Measurements from ENCODE around the gene PPDPF.
A peak's percentile ranks its signal among the peaks of the same experiment; 100 is the strongest.
"Not testable (repeated sequence)": the region's sequence is repeated elsewhere in the genome, so short reads cannot be mapped to it uniquely, and the experiment has no call there.

Gene PPDPF

GRCh38 chr20:63567136-63567385 lies 46.5 kb downstream of the PPDPF start:
- no peak for DNase-seq

DNA sequence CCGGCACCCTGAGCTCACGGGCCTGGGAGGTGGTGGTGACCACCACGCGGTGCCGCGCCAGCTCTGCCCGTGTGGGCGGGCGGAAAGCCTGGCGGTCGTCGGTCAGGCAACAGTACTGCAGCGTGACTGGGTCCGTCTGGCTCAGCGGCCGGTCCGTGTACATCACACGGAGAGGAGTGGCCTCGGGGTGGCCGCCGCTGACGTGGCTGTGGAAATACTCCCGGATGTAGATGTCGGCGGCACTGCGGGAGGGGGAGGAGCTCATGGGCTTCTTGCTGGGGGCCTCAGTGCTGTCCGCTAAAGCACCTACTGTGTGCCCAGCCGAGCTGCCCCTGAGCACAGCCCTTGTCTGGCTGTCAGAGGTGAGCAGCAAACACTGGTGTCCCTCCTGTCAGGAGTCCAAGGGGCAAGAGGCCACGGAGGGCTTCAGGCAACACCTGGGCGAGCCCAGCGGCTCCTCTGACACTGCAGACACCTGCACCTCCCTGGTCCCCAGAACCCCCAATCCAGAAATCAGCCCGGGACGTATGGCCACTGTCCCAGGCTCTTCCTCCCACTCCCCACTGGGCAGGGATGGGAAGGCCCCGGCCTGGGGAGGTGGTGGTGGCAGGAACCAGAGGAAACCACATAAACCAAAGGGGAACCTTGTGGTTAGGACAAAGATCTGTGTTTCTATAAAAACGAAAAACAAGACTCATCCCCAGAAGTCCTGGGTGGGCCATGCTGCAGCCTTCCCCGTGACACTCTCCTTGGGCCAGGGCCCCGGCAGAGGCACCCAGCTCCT lies 47.0 kb downstream of the PPDPF start:
- peak; percentile 83 for DNase-seq

DNA sequence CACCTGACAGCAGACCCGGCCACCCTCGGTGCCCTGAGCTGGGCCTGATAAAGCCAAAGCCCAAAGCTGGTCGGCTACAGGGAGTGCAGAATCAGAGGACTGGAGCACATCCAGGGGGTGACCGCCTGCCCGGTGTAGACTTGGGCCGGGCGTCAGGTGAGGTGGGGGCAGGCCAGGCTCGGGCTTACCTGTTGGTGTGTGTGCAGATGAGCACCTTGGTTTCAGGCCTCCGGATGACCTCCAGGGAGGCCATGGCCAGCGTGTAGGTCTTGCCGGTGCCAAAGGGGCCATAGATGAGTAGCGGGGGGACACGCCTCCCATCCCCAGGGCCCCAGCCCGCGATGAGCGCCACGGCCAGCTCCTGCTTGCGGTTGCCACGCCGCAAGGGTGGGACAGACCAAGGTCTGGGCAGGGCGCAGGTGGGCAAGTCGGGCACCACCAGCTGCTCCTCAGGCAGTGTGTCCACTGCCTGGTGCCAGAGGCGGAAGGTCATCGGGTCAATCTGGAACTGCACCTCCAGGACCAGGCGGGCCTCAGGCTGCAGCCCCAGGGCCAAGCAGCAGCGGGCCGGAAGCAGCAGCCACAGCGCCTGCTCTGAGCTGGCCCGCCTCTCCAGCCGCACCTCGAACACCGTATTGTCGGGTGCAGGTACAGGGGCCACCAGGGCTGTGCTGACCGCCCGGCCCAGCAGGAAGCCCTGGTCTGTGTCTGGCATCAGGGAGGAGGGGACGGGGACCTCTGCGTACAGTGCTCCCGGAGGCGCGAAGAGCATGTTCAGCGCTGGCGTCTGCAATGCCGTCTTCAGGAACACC lies 47.8 kb downstream of the PPDPF start:
- DNase-seq: peak; percentile 65

DNA sequence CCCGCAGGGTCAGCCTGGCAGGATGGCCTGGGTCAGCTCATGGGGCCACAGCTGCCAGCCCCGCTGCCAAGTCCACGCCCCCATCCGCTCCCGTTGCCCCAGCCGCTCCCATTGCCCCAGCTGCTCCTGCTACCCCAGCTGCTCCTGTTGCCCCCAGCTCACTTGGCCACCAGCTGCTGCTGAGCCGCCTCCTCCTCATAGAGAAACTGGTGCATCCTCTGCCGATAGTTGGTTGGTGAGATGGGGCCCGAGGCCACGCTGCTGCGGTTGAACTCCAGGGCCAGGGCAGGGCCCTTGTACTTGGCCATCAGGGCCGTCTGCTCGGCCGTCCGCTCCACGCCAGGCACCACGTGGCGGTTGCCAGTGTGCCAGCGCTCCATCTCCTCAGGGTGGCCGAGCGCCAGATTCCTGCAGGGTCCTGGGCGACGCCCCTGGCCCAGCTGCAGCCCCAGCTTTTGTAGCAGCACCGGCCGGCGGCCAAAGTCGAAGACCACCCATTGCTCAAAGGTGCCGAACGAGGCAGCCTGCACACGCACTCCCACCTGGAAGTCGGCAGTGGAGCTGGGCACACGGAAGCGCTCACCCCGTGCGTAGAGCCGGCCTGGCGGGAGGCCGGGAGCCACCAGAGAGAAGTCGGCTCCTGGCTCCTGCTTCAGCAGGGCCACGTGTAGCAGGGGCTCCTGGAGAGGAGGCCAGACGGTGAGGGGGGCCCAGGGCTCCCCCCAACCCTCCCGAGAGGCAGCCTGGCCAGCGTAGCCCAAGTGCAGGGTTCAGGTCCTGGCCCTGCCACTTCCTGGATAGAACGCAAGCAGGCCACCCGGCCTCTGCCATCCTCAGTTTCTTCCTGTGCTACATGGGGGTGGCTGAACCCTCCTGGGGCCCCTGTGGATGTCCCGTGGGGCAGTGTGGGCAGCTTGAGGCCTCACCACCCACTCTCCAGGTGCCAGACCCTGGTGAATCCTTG lies 48.7 kb downstream of the PPDPF start:
- peak; percentile 77 for DNase-seq

DNA sequence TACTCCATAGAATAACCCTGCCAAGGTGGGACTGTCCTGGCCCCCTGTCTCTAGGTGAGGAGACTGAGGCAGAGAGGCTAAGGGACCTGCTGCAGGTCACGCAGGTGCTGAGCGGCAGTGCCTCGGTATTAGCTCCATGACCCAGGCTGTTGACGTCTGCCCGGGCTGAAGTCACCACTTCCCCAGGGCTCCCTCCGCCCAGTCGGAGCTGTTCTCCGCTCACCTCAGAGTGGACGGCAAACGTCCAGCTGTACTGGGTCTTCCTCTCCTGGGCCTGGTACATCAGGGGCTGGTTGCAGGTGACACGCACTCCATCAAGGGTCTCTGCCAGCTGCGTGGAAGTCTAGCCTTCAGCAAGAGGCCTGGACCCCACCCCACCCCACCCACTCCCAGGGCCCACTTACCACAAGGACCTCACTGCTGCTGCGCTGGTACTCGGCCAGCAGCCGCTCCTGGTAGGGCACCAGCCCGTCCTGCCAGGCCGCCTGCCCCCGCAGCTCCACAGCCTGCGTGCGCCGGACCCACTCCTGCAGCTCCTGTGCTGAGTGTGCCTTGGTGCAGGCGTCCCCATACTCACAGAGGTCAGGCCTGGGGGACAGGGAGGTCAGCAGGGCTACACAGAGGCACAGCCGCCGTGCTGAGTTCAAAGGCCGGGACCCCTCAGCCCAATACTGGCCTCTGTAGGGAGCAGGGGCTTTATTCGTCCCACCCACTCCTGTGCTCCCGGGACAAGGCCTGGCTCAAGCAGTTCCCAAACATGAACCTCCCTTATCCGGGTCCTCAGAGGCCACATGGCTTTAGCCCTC lies 49.9 kb downstream of the PPDPF start:
- no peak for DNase-seq

DNA sequence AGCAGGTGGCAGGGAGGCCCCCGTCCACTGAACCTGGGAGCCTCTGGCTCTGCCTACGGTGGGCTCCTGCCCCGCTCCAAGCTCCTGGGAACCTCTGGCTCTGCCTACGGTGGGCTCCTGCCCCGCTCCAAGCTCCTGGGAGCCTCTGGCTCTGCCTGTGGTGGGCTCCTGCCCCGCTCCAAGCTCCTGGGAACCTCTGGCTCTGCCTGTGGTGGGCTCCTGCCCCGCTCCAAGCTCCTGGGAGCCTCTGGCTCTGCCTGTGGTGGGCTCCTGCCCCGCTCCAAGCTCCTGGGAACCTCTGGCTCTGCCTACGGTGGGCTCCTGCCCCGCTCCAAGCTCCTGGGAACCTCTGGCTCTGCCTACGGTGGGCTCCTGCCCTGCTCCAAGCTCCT lies 50.5 kb downstream of the PPDPF start:
- DNase-seq: not testable (repeated sequence)
